Thyroid gland (tissue), 4 donors: Measurements from ENCODE around the gene DVL1.

Experiments
- CTCF ChIP-seq, 6 experiments: fragments of 200-600 bp in 3 of 6; fragments of 450-650 bp in 3 of 6; sonication (generic) in 3 of 6; IDR thresholded peaks; one replicate each; pipeline ENCODE4 v1.5.1; 2016 to 2019; ENCODE audit warnings: antibody characterized with exemption in 6 of 6, mild to moderate bottlenecking in 2 of 6, inconsistent platforms in 1 of 6, moderate library complexity in 1 of 6
- POLR2A ChIP-seq, 2 donors: fragments of 450-650 bp; IDR thresholded peaks; one replicate each; pipeline ENCODE4 v1.6.1; 2017; ENCODE audit warnings: antibody characterized with exemption in 2 of 2, mild to moderate bottlenecking in 2 of 2, moderate library complexity in 1 of 2

- peak in 4 of 6 experiments; percentile 12 to 53 (median 48) for TF ChIP-seq CTCF (IDR thresholded peaks at IDR 0.05)
- TF ChIP-seq POLR2A (IDR thresholded peaks at IDR 0.05) = peak in 1 of 2 donors; percentile 64
These were observed at the start of gene DVL1 for GRCh38 chr1:1349256-1350012.
